Neural progenitor cell (in vitro differentiated cells): ENCODE measurements around the gene GPHN.

Experiments
- CTCF ChIP-seq: fragments of 200-600 bp; sonication (generic); IDR thresholded peaks from 2 replicates; pipeline ENCODE4 v1.5.1; 2017; ENCODE audit warnings: antibody characterized with exemption, mild to moderate bottlenecking
- EZH2 ChIP-seq: fragments of 200-600 bp; sonication (generic); IDR thresholded peaks from 2 replicates; pipeline ENCODE4 v1.6.1; 2017; ENCODE audit warnings: antibody characterized with exemption, mild to moderate bottlenecking, moderate library complexity
- EZH2phosphoT487 ChIP-seq: fragments of 200-600 bp; sonication (generic); IDR thresholded peaks from 2 replicates; pipeline ENCODE4 v1.6.1; 2017; ENCODE audit warnings: antibody characterized with exemption

- TF ChIP-seq CTCF (no peak), EZH2 (no peak), EZH2phosphoT487 (no peak)
Measured at GRCh38 chr14:66459603-66460002, 48.3 kb upstream of the GPHN start.
